Gastroesophageal sphincter (tissue), 3 donors: Measurements from ENCODE around the gene TBX1.

ENCODE experiments used
- CTCF ChIP-seq, 4 experiments: fragments of 200-600 bp in 2 of 4; fragments of 450-650 bp in 2 of 4; sonication (generic) in 1 of 4; IDR thresholded peaks; one replicate each; pipeline ENCODE4 v1.5.1; 2017 to 2019; ENCODE audit warnings: antibody characterized with exemption in 4 of 4, mild to moderate bottlenecking in 2 of 4, moderate library complexity in 2 of 4
- POLR2A ChIP-seq, 2 donors: fragments of 450-650 bp; IDR thresholded peaks; one replicate each; pipeline ENCODE4 v1.6.1; 2017; ENCODE audit warnings: antibody characterized with exemption in 2 of 2, mild to moderate bottlenecking in 2 of 2, moderate library complexity in 1 of 2

- no peak for TF ChIP-seq CTCF (IDR thresholded peaks at IDR 0.05)
- TF ChIP-seq POLR2A (IDR thresholded peaks at IDR 0.05), result no peak
These were observed 42.5 kb downstream of the TBX1 start for GRCh38 chr22:19802894-19803735.
